Cardiac fibroblast (primary cell): ENCODE data around the gene PCDHA6.
A peak's percentile ranks its signal among the peaks of the same experiment; 100 is the strongest.
"Not testable (repeated sequence)": the region's sequence is repeated elsewhere in the genome, so short reads cannot be mapped to it uniquely, and the experiment has no call there.

Source experiments
- DNase-seq, 2 donors: peaks; one replicate each; pipeline versions ENCODE4 v3.0.0 to v3.0.0-alpha.2; 2010; ENCODE audit warnings: low read depth in 2 of 2
- H3K4me3 ChIP-seq, 2 donors: replicated peaks in 1 of 2; 1 replicate in 1 of 2; 2 replicates in 1 of 2; pipeline ENCODE4 v1.5.1; 2011; ENCODE audit warnings: low read depth in 2 of 2, low read length in 2 of 2, mild to moderate bottlenecking in 2 of 2, moderate library complexity in 1 of 2
- CTCF ChIP-seq: IDR thresholded peaks from one replicate; pipeline ENCODE4 v1.5.1; 2011; ENCODE audit warnings: low read depth, mild to moderate bottlenecking, low read length, inconsistent platforms

PCDHA6 gene

GRCh38 chr5:140842798-140843733, 15.3 kb downstream of the PCDHA6 start:
- TF ChIP-seq CTCF: no peak
- DNase-seq: no peak
- H3K4me3 ChIP-seq: no peak overlapping the region

- not testable (repeated sequence) for H3K4me3 ChIP-seq
- peak in 1 of 2 donors; percentile 1 for DNase-seq
Measured at GRCh38 chr5:140848139-140849102, 20.7 kb downstream of the PCDHA6 start, which contains the start of gene PCDHA9. Gene PCDHA9 (plus strand): TSS chr5:140848382. CDS start chr5:140848496, 114 bp downstream.

- H3K4me3 ChIP-seq, DNase-seq: not testable (repeated sequence)
Measured at GRCh38 chr5:140849831-140850634, 22.3 kb downstream of the PCDHA6 start.

- no peak within 1 kb of the TSS for H3K4me3 ChIP-seq
- peak in 1 of 2 donors; percentile 35 for DNase-seq
- TF ChIP-seq CTCF: peak; percentile 2
Measured at GRCh38 chr5:140855772-140856674, 28.3 kb downstream of the PCDHA6 start, which contains the start of gene PCDHA10. Gene PCDHA10 (plus strand): TSS chr5:140855897. CDS start chr5:140856049, 152 bp downstream.

- no peak overlapping the region for H3K4me3 ChIP-seq
- DNase-seq: no peak
- no peak for TF ChIP-seq CTCF
Measured at GRCh38 chr5:140857177-140857986, 29.6 kb downstream of the PCDHA6 start.

- DNase-seq: no peak
- no peak for TF ChIP-seq CTCF
- no peak overlapping the region for H3K4me3 ChIP-seq
Measured at GRCh38 chr5:140857987-140858240, 30.2 kb downstream of the PCDHA6 start.
